Mammary epithelial cell (primary cell): ENCODE data around the gene PSMD10.

Experiments used
- EZH2 ChIP-seq: IDR thresholded peaks from 2 replicates; pipeline ENCODE4 v1.6.1; 2012; ENCODE audit warnings: low read length, inconsistent platforms, borderline replicate concordance
- TF ChIP-seq, protein P1 (sequence below), 2 donors: IDR thresholded peaks in 1 of 2; conservative IDR thresholded peaks in 1 of 2; 2 replicates each; pipeline ENCODE4 v1.5.1; 2011 to 2012; ENCODE audit warnings: inconsistent platforms in 2 of 2, low read length in 2 of 2, mild to moderate bottlenecking in 2 of 2, control low read depth in 1 of 2, low read depth in 1 of 2; ENCODE audit not compliant: insufficient read depth in 1 of 2; ENCODE audit errors: extremely low read depth in 1 of 2

DNA sequence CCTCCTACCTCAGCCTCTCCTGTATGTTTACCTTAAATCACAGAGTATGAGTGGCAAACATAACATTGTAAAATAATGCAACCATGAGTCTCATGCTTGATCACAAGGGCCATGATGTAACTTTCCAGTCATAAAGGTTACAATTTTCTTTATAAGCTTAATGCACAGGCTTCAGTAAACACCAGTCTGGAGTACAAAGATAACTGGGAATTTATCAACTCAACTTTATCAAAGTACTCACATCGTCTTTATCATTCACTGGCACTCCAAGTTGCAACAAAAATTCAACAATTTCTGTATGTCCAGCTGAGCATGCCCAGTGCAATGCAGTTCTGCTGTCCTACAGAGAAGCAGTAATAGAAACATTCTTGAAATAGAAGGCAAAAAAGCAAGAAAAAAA lies 2.8 kb downstream of the PSMD10 start:
- TF ChIP-seq, protein P1, sequence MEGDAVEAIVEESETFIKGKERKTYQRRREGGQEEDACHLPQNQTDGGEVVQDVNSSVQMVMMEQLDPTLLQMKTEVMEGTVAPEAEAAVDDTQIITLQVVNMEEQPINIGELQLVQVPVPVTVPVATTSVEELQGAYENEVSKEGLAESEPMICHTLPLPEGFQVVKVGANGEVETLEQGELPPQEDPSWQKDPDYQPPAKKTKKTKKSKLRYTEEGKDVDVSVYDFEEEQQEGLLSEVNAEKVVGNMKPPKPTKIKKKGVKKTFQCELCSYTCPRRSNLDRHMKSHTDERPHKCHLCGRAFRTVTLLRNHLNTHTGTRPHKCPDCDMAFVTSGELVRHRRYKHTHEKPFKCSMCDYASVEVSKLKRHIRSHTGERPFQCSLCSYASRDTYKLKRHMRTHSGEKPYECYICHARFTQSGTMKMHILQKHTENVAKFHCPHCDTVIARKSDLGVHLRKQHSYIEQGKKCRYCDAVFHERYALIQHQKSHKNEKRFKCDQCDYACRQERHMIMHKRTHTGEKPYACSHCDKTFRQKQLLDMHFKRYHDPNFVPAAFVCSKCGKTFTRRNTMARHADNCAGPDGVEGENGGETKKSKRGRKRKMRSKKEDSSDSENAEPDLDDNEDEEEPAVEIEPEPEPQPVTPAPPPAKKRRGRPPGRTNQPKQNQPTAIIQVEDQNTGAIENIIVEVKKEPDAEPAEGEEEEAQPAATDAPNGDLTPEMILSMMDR (conservative IDR thresholded peaks at IDR 0.05 in 1 of 2, IDR thresholded peaks at IDR 0.05 in 1 of 2; ENCODE audit: extremely low read depth in 1 of 2, insufficient read depth in 1 of 2, low read depth in 1 of 2, low read length in 2 of 2): no peak
- TF ChIP-seq EZH2: no peak
